B cell (primary cell): ENCODE data around the gene TMX1.

Experiments
- CTCF ChIP-seq: fragments of 200-600 bp; IDR thresholded peaks from one replicate; pipeline ENCODE4 v1.8.0; 2022; ENCODE audit warnings: antibody characterized with exemption, mild to moderate bottlenecking
- EZH2 ChIP-seq: IDR thresholded peaks from 2 replicates; pipeline ENCODE4 v1.6.1; 2012; ENCODE audit warnings: borderline replicate concordance, low read depth, mild to moderate bottlenecking, moderate library complexity, low read length; ENCODE audit not compliant: insufficient read depth, poor library complexity, severe bottlenecking

- TF ChIP-seq CTCF (no peak), EZH2 (no peak)
These were observed 23.4 kb upstream of the TMX1 start for GRCh38 chr14:51216602-51217001.
